Endothelial cell of umbilical vein (primary cell): Measurements from ENCODE around the gene BCO2. TPM values are rescaled to one million over a fixed set of nuclear protein-coding genes. Genes with fewer than 3 reads are reported as not detected.
"Not testable (repeated sequence)": the region's sequence is repeated elsewhere in the genome, so short reads cannot be mapped to it uniquely, and the experiment has no call there.

Experiments used
- BruUV-seq: library from RNA; stranded (reverse); fragments of 400-500 nt; replicated peaks from 2 replicates; lab custom pipeline; 2021; lab: Mats Ljungman, UMichigan
- CTCF ChIA-PET: fragments of 300-600, 350-600 bp; sonication (Branson Sonifier 250); formaldehyde crosslinking; loops from one replicate; lab custom pipeline; 2021; ENCODE audit warnings: antibody characterized with exemption, inconsistent platforms; lab: Charles Lee
- POLR2A ChIA-PET: fragments of 300-600, 350-600 bp; sonication (Branson Sonifier 250); formaldehyde crosslinking; loops from one replicate; lab custom pipeline; 2021; ENCODE audit warnings: antibody characterized with exemption, inconsistent platforms; lab: Charles Lee
- DNase-seq: peaks from one replicate; pipeline ENCODE4 v3.0.0-alpha.2; 2011; ENCODE audit warnings: low read depth, low spot score
- FAIRE-seq: peaks from 2 replicates; lab custom pipeline; 2011; peaks lifted over from hg19 to GRCh38; lab: Jason Lieb, UNC
- H2AFZ ChIP-seq: 2 replicates; pipeline ENCODE4 v1.6.0; 2012; ENCODE audit warnings: low read depth, low read length, control low read depth, inconsistent platforms
- H3K27ac ChIP-seq: 2 replicates; pipeline ENCODE4 v1.5.1; 2011; ENCODE audit warnings: low read depth, mild to moderate bottlenecking, control low read depth, low read length, moderate library complexity; ENCODE audit not compliant: insufficient read depth
- H3K27me3 ChIP-seq, 2 experiments: 2 replicates each; pipeline versions ENCODE4 v1.6.0 to v1.6.1; 2011; ENCODE audit warnings: low read length in 2 of 2, mixed read lengths in 1 of 2; ENCODE audit not compliant: control insufficient read depth in 2 of 2, insufficient read depth in 2 of 2
- H3K36me3 ChIP-seq, 2 experiments: 2 replicates in 1 of 2; 3 replicates in 1 of 2; pipeline ENCODE4 v1.5.1; 2011; ENCODE audit warnings: low read length in 2 of 2, mild to moderate bottlenecking in 1 of 2, moderate library complexity in 1 of 2; ENCODE audit not compliant: control insufficient read depth in 2 of 2, insufficient read depth in 2 of 2; ENCODE audit errors: extremely low read depth in 1 of 2
- H3K4me1 ChIP-seq: 3 replicates; pipeline ENCODE4 v1.5.1; 2011; ENCODE audit warnings: mild to moderate bottlenecking, low read length; ENCODE audit not compliant: control insufficient read depth, insufficient read depth; ENCODE audit errors: extremely low read depth
- H3K4me2 ChIP-seq: 2 replicates; pipeline ENCODE4 v1.6.1; 2011; ENCODE audit warnings: low read length, control low read depth, mixed read lengths; ENCODE audit not compliant: insufficient read depth
- H3K4me3 ChIP-seq, 3 experiments: fragments of 200-600 bp in 1 of 3; sonication (generic), shearing (Covaris generic) in 1 of 3; replicated peaks in 1 of 3; 2 replicates each; pipeline ENCODE4 v1.5.1; 2011 to 2016; ENCODE audit warnings: control low read depth in 3 of 3, low read length in 3 of 3, mild to moderate bottlenecking in 2 of 3, inconsistent platforms in 1 of 3, low read depth in 1 of 3, moderate library complexity in 1 of 3; ENCODE audit not compliant: insufficient read depth in 1 of 3
- H3K79me2 ChIP-seq: 2 replicates; pipeline ENCODE4 v1.6.0; 2012; ENCODE audit warnings: low read length, inconsistent platforms; ENCODE audit not compliant: control insufficient read depth, insufficient read depth
- H3K9ac ChIP-seq: replicated peaks from 2 replicates; pipeline ENCODE3; 2011; ENCODE audit warnings: low read length, control low read depth; ENCODE audit not compliant: insufficient read depth; ENCODE audit errors: extremely low read depth
- H3K9me1 ChIP-seq: replicated peaks from 3 replicates; pipeline ENCODE4 v1.6.0; 2011; ENCODE audit warnings: mild to moderate bottlenecking, low read length; ENCODE audit not compliant: control insufficient read depth, insufficient read depth; ENCODE audit errors: extremely low read depth
- H3K9me3 ChIP-seq: replicated peaks from 2 replicates; pipeline ENCODE4 v1.5.1; 2012; ENCODE audit warnings: low read length, inconsistent platforms; ENCODE audit not compliant: control insufficient read depth, insufficient read depth
- H4K20me1 ChIP-seq: replicated peaks from 2 replicates; pipeline ENCODE3; 2011; ENCODE audit warnings: mild to moderate bottlenecking, low read length; ENCODE audit not compliant: control insufficient read depth, insufficient read depth; ENCODE audit errors: extremely low read depth
- EZH2 ChIP-seq: IDR thresholded peaks from 2 replicates; pipeline ENCODE4 v1.6.1; 2012; ENCODE audit warnings: borderline replicate concordance, low read depth, mild to moderate bottlenecking, moderate library complexity, low read length, inconsistent platforms; ENCODE audit not compliant: severe bottlenecking
- GATA2 ChIP-seq: IDR thresholded peaks from 2 replicates; pipeline ENCODE4 v1.7.0; 2011; ENCODE audit warnings: low read depth, mild to moderate bottlenecking, moderate library complexity, mixed read lengths, low read length; ENCODE audit not compliant: insufficient read length, insufficient read depth
- JUN ChIP-seq: IDR thresholded peaks from 2 replicates; pipeline ENCODE4 v1.6.1; 2011; ENCODE audit warnings: borderline replicate concordance, low read depth; ENCODE audit not compliant: insufficient read length, insufficient read depth
- MAX ChIP-seq: IDR thresholded peaks from 2 replicates; pipeline ENCODE4 v1.6.1; 2011; ENCODE audit not compliant: insufficient read depth, insufficient read length
- MYC ChIP-seq: IDR thresholded peaks from one replicate; pipeline ENCODE4 v1.6.1; 2011; ENCODE audit warnings: mild to moderate bottlenecking, low read depth, low read length
- POLR2A ChIP-seq: IDR thresholded peaks from 2 replicates; pipeline ENCODE4 v1.6.1; 2012; ENCODE audit warnings: low read depth, mild to moderate bottlenecking, control low read depth, low read length
- POLR2AphosphoS5 ChIP-seq: IDR thresholded peaks from 2 replicates; pipeline ENCODE4 v1.6.1; 2012; ENCODE audit warnings: low read depth, mild to moderate bottlenecking, control low read depth, low read length, moderate library complexity; ENCODE audit not compliant: insufficient read depth
- dilution Hi-C: fragments of 300-500 bp; cut with MboI; formaldehyde crosslinking; loops from one replicate; pipeline ENCODE4 v1.15.0; 2019; ENCODE audit warnings: low sequenced_read_pairs; ENCODE audit not compliant: extremely low pct_ligation_motif_present
- intact Hi-C: fragments of 100-400 bp; cut with micrococcal nuclease; formaldehyde crosslinking; loops from one replicate; pipeline ENCODE4 v1.10.0; 2022
- polyA plus RNA-seq, 4 experiments: library from polyadenylated mRNA; depleted of rRNA in 3 of 4; stranded (reverse) in 3 of 4; unstranded in 1 of 4; fragments of >200 nt; gene quantifications; 2 replicates each; pipeline versions ENCODE4 v1.2.1 to v1.2.3, GENCODE V29; 2011 to 2012; ENCODE audit warnings: missing spikeins in 1 of 4
- total RNA-seq: library from RNA; stranded (reverse); gene quantifications from 2 replicates; pipeline ENCODE4 v1.2.3, GENCODE V29; 2021
- TF ChIP-seq, protein P1 (sequence below), 2 donors: IDR thresholded peaks; 1 replicate in 1 of 2; 2 replicates in 1 of 2; pipeline ENCODE4 v1.5.1; 2011; ENCODE audit warnings: low read length in 2 of 2, mild to moderate bottlenecking in 2 of 2, moderate library complexity in 2 of 2, control low read depth in 1 of 2, inconsistent platforms in 1 of 2, low read depth in 1 of 2; ENCODE audit not compliant: insufficient read depth in 1 of 2; ENCODE audit errors: extremely low read depth in 1 of 2

BCO2 gene
- total and polyA plus RNA-seq, 2 donors (not counting 3 experiments of a cell fraction or from before 2014, with no cell fraction given), result 0.58 to 1.9 TPM

GRCh38 chr11:112186304-112186703 is 11.0 kb downstream of the BCO2 start:
- Histone ChIP-seq H3K9ac (no peak overlapping the region), H3K27me3 (no peaks in the 10 kb centered on the region), H2AFZ (no peak overlapping the region), H3K4me2 (no peak overlapping the region), H3K4me1 (no peaks in the 10 kb centered on the region), H3K4me3 (no peak overlapping the region), H3K9me1 (no peaks in the 10 kb centered on the region), H3K79me2 (no peaks in the 10 kb centered on the region), H3K9me3 (no peaks in the 10 kb centered on the region), H3K27ac (no peak overlapping the region), H3K36me3 (no peaks in the 10 kb centered on the region), H4K20me1 (no peaks in the 10 kb centered on the region)
- no TSS peak for BruUV-seq
- dilution Hi-C loops, result no loop called here
- no peak for DNase-seq
- intact Hi-C loops, result no loop called here
- ChIA-PET POLR2A (no interaction called here), CTCF (interaction anchor here (1.1 kb wide), 1 partner anchor 73 kb away, joined by 3 read pairs; no protein-coding TSS in a partner anchor)
- no peak for TF ChIP-seq MAX
- no peak for TF ChIP-seq POLR2AphosphoS5
- no peak for TF ChIP-seq JUN
- TF ChIP-seq EZH2, result no peak
- TF ChIP-seq, protein P1, sequence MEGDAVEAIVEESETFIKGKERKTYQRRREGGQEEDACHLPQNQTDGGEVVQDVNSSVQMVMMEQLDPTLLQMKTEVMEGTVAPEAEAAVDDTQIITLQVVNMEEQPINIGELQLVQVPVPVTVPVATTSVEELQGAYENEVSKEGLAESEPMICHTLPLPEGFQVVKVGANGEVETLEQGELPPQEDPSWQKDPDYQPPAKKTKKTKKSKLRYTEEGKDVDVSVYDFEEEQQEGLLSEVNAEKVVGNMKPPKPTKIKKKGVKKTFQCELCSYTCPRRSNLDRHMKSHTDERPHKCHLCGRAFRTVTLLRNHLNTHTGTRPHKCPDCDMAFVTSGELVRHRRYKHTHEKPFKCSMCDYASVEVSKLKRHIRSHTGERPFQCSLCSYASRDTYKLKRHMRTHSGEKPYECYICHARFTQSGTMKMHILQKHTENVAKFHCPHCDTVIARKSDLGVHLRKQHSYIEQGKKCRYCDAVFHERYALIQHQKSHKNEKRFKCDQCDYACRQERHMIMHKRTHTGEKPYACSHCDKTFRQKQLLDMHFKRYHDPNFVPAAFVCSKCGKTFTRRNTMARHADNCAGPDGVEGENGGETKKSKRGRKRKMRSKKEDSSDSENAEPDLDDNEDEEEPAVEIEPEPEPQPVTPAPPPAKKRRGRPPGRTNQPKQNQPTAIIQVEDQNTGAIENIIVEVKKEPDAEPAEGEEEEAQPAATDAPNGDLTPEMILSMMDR (IDR thresholded peaks at IDR 0.05; ENCODE audit: extremely low read depth in 1 of 2, insufficient read depth in 1 of 2, low read depth in 1 of 2, low read length in 2 of 2), result no peak
- TF ChIP-seq GATA2, result no peak
- no peak for TF ChIP-seq POLR2A
- TF ChIP-seq MYC, result no peak
- FAIRE-seq, result no peak

DNA sequence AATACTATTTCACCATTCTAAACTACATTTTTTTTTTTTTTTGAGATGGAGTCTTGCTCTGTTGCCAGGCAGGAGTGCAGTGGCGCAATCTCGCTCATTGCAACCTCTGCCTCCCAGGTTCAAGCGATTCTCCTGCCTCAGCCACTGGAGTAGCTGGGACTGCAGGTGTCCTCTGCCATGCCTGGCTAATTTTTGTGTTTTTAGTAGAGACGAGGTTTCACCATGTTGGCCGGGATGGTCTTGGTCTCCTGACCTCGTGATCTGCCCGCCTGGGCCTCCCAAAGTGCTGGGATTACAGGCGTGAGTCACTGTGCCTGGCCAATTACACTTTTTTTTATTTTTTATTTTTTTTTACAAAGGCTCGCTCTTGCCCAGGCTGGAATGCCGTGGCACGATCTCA is 19.8 kb downstream of the BCO2 start:
- POLR2A ChIA-PET, H2AFZ ChIP-seq, H3K27me3 ChIP-seq, H3K4me1 ChIP-seq, DNase-seq, H3K9ac ChIP-seq, CTCF ChIA-PET, H3K9me3 ChIP-seq, dilution Hi-C loops, H3K79me2 ChIP-seq, intact Hi-C loops, H3K4me2 ChIP-seq, H4K20me1 ChIP-seq, H3K4me3 ChIP-seq, H3K9me1 ChIP-seq, BruUV-seq, FAIRE-seq, H3K27ac ChIP-seq, H3K36me3 ChIP-seq: not testable (repeated sequence)
